GM18867 (cell line): Measurements from ENCODE around the gene TMEM151B.

Experiments
- ATAC-seq: cut with Tn5 transposase; IDR thresholded peaks from one replicate; pipeline ENCODE4 v1.9.1; 2021; ENCODE audit warnings: mild to moderate bottlenecking, moderate library complexity; ENCODE audit not compliant: unreplicated experiment

Gene TMEM151B

DNA sequence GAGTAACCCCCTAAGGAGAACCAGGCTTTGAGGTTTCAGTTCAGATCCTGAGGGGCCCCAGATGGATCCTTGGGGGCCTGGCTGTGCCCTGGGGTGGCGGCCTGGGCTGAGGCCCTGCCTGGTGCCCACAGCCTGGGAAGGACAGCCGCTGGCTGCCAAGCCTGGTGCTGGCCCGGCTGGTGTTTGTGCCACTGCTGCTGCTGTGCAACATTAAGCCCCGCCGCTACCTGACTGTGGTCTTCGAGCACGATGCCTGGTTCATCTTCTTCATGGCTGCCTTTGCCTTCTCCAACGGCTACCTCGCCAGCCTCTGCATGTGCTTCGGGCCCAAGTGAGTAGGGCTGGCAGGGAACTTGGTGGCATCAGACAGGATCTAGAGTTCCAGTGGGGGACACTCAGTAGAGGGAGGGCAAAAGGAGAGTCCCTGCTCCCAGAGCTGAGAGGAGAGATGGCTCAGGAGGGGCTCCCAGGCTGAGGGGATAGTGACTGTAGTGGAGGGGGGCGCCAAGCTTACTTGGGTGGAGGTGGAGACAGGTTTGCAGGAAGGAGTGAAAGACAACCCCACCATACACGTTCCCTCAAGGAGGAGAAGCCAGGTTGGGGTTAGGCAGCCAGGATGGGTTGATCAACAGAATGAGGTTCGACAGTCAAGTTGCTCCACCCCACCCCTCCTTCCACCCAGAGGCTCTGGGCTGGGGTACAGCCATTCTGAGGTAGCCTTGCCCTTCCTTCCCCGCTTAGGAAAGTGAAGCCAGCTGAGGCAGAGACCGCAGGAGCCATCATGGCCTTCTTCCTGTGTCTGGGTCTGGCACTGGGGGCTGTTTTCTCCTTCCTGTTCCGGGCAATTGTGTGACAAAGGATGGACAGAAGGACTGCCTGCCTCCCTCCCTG, 37.3 kb upstream of the TMEM151B start:
- no peak for ATAC-seq

- no peak for ATAC-seq
These were observed 36.6 kb upstream of the TMEM151B start for GRCh38 chr6:44233567-44234100.

- ATAC-seq = no peak
These were observed 35.9 kb upstream of the TMEM151B start for GRCh38 chr6:44234101-44235025.

- ATAC-seq = no peak
These were observed 35.0 kb upstream of the TMEM151B start for GRCh38 chr6:44235269-44235668.

- ATAC-seq = no peak
These were observed 34.2 kb upstream of the TMEM151B start for GRCh38 chr6:44235891-44236516.

DNA sequence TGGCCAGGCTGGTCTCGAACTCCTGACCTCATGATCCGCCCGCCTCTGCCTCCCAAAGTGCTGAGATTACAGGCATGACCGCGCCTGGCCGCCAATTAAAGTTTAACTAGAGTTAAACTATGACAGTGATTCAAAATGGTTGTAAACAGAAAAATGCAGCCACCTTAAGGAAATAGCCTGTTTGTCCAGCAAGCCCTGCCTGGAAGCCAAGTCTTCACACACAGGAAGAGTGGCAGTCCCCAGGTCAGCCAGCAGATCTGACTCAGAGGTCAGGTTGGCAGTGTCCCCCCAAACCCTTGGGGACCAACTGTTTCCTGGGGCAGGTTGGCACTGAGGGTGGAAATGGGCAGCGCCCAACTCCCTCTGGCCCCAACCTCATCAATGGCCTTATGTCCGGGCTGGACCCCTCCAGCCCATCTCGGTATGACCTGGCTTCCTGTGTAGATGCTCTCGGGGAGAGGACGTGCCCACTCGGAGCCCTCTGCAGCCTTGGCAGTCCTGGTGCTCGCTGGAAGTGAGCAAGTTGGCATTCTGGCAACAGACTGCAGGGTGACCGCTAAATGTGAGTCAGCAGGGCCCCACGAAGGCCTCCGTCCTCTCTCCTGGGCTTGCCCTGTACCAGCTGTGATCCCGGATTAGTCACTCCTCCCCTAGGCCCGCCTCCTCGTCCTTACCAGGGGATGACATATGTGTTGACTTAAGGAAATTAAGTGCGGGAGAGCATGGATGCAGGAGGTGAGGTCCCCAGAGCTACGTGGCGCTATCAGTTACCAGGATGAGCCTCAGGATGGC, 33.0 kb upstream of the TMEM151B start:
- ATAC-seq = peak; percentile 54

- ATAC-seq = peak; percentile 80
These were observed 32.3 kb upstream of the TMEM151B start for GRCh38 chr6:44237813-44238433.

GRCh38 chr6:44238687-44239350, 31.4 kb upstream of the TMEM151B start:
- ATAC-seq = no peak

GRCh38 chr6:44243345-44243744, 26.9 kb upstream of the TMEM151B start:
- no peak for ATAC-seq

DNA sequence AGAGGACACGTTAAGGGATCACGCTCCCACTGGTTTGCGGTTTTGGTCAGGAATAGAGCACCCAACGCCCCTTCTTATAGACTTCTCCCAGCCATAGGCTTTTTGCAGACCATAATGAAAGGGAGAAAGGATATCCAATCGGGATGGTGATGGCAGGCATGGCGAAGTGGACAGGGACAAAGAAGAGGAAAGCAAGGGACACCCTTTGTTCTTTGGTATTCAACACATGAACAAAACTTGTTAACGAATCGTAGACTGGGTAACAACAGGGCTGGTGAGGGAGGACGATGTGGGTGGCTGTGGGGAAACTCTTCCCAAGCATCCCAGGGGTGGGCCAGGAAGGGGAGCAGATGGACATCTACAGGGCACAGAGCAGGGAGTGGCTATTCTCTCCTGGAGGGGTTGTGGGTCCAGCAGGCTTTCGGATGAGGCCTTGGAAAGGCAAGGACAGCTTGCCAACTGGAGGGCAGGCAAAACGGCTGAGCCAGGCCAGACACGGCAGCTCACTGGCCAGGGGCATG, 24.8 kb upstream of the TMEM151B start:
- no peak for ATAC-seq

DNA sequence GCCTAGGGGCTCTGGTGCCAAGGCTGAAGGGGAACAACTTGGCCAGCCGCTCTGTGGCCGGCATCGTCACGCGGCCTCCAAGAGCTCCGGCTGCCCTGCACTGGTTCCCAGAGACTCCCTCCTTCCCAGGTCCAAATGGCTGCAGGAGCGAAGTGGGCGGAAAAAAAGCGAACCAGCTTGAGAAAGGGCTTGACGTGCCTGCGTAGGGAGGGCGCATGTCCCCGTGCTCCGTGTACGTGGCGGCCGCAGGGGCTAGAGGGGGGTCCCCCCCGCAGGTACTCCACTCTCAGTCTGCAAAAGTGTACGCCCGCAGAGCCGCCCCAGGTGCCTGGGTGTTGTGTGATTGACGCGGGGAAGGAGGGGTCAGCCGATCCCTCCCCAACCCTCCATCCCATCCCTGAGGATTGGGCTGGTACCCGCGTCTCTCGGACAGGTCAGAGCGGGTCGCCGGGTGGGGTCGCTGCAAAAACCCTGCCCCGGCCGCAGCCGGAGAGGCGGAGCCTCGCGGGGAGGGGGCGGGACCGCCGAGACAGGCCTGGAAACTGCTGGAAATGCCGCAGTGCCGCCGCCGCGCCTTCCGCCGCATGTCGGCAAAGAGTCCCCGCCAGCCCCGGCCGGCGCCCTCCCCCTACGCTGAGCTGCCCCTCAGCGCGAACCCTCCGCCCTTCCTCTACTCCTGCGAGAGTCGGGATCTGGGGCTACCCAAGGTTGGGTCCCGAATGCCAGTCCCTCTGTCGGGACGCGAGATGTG, 24.2 kb upstream of the TMEM151B start:
- peak; percentile 52 for ATAC-seq

GRCh38 chr6:44246663-44247337, 23.4 kb upstream of the TMEM151B start, which contains the start of gene HSP90AB1:
Gene HSP90AB1, plus strand, starts transcription at chr6:44247101. Its CDS starts 1,529 bp downstream, at chr6:44248630.
- peak; percentile 56 for ATAC-seq

GRCh38 chr6:44247338-44248302, 22.6 kb upstream of the TMEM151B start:
- ATAC-seq = peak; percentile 32

- ATAC-seq = no peak
These were observed 21.7 kb upstream of the TMEM151B start for GRCh38 chr6:44248579-44248978.

- no peak for ATAC-seq
These were observed 21.0 kb upstream of the TMEM151B start for GRCh38 chr6:44249082-44249748.
